GM12801 (cell line): ENCODE data around the gene TMEM150C.

Experiments used
- CTCF ChIP-seq: IDR thresholded peaks from one replicate; pipeline ENCODE4 v1.5.1; 2011; ENCODE audit warnings: control low read depth; ENCODE audit not compliant: insufficient read length; ENCODE audit errors: extremely low read depth

TMEM150C gene

GRCh38 chr4:82594456-82594855 lies 32.7 kb upstream of the TMEM150C start:
- TF ChIP-seq CTCF: no peak

- no peak for TF ChIP-seq CTCF
Observed at GRCh38 chr4:82593411-82593810, 31.6 kb upstream of the TMEM150C start.

- no peak for TF ChIP-seq CTCF
Observed at GRCh38 chr4:82592639-82593038, 30.9 kb upstream of the TMEM150C start.

GRCh38 chr4:82591592-82591991 lies 29.8 kb upstream of the TMEM150C start:
- no peak for TF ChIP-seq CTCF

- TF ChIP-seq CTCF: no peak
Observed at GRCh38 chr4:82589756-82590155, 28.0 kb upstream of the TMEM150C start.

GRCh38 chr4:82588771-82589270 lies 27.0 kb upstream of the TMEM150C start:
- no peak for TF ChIP-seq CTCF

- no peak for TF ChIP-seq CTCF
Observed at GRCh38 chr4:82587826-82588540, 26.2 kb upstream of the TMEM150C start.
